ENCODE results near the gene INO80E. TPM values are rescaled to one million over a fixed set of nuclear protein-coding genes. Genes with fewer than 3 reads are reported as not detected.

The INO80E gene
- polyA plus RNA-seq, 1 of the 3 experiments (the other 2 are of a cell fraction): 46.6 TPM

DNA sequence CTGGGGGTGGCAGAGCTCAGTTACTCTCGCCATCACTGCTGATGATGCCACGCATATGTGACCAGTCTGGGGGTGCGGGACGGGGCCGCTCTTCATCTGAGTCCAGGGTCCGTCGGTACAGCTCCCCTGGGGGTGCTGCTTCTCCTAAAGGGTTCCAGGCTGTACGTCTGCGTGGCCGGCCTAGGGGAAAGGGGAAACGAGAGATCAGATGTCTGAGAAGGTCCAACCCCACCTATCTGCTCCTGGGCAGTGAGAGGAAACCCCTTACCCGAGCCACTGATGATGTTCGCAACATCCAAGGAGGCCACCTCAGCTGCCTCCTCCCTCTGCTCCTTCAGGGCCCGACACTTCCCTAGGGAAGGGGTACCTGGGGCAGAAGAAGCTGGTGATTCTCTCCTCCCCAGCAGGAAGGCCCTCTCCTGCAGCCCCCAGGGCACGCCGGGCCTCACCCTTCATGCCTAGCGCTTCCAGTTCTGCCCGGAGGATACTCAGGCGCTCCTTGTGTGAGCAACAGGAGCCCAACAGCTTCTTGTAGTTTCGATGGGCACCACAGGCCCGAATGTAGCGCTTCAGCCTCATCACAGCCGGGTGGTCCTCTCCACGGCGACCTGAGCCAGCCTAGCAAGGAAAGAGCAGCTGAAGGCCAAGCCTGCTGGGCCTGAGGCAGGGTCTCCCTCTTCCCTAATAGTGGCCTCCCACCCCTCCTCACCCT, 2.7 kb upstream of the INO80E start:
- Histone ChIP-seq H3K4me1 (ENCODE audit: control insufficient read depth in 1 of 2, insufficient read depth in 2 of 2, low read depth in 1 of 2, low read length in 1 of 2) (peaks cover 0 to 14% of the 10 kb centered on the region in 2 experiments; a peak in 1 of 4 replicates), H2AFZ (ENCODE audit: low read depth) (no peak overlapping the region), H3F3A (replicated peaks; ENCODE audit: insufficient read depth) (peaks cover 10% of the 10 kb centered on the region), H3K4me3 (ENCODE audit: low read depth in 2 of 2, low read length in 1 of 2) (no peak overlapping the region), H3K27me3 (ENCODE audit: insufficient read depth) (no peaks in the 10 kb centered on the region), H3K27ac (ENCODE audit: low read depth in 2 of 2, low read length in 1 of 2) (no peak overlapping the region), H3K9me3 (no peaks in the 10 kb centered on the region), H4K20me1 (ENCODE audit: insufficient read depth) (no peaks in the 10 kb centered on the region), H3K9me2 (no peaks in the 10 kb centered on the region), H3K79me2 (ENCODE audit: insufficient read depth) (peaks cover 19% of the 10 kb centered on the region; the same call in 1 of the 2 replicates), H3K36me3 (replicated peaks in 1 of 2; ENCODE audit: control insufficient read depth in 1 of 2, insufficient read depth in 2 of 2, low read length in 1 of 2) (peaks cover 0 to 51% of the 10 kb centered on the region in 2 experiments), H3K9ac (no peak overlapping the region), H3K4me2 (no peak overlapping the region)
- TF ChIP-seq NFIC (IDR thresholded peaks at IDR 0.05; ENCODE audit: borderline replicate concordance) (no peak), FOXM1 (IDR thresholded peaks at IDR 0.05; ENCODE audit: low read depth) (no peak), JUND (IDR thresholded peaks at IDR 0.05) (no peak), EZH2phosphoT487 (IDR thresholded peaks at IDR 0.05; ENCODE audit: borderline replicate concordance, low read depth) (no peak), MEF2A (IDR thresholded peaks at IDR 0.05; ENCODE audit: borderline replicate concordance, low read depth) (no peak), SIN3A (IDR thresholded peaks at IDR 0.05; ENCODE audit: borderline replicate concordance, low read depth, low read length) (no peak), RAD21 (IDR thresholded peaks at IDR 0.05; ENCODE audit: low read length) (no peak), MAX (IDR thresholded peaks at IDR 0.05; ENCODE audit: low read depth) (no peak), MXI1 (IDR thresholded peaks at IDR 0.05; ENCODE audit: low read depth, low read length) (no peak), FOSL2 (IDR thresholded peaks at IDR 0.05; ENCODE audit: borderline replicate concordance, low read depth) (no peak), NRF1 (IDR thresholded peaks at IDR 0.05; ENCODE audit: low read depth, low read length) (no peak), RCOR1 (IDR thresholded peaks at IDR 0.05; ENCODE audit: low read length) (no peak), YY1 (IDR thresholded peaks at IDR 0.05; ENCODE audit: low read depth) (no peak), ELF1 (IDR thresholded peaks at IDR 0.05) (no peak), USF2 (IDR thresholded peaks at IDR 0.05; ENCODE audit: borderline replicate concordance, low read depth, low read length) (no peak), USF1 (IDR thresholded peaks at IDR 0.05; ENCODE audit: borderline replicate concordance, low read depth) (no peak), CHD2 (IDR thresholded peaks at IDR 0.05; ENCODE audit: low read length, partially characterized antibody) (no peak), FOXJ3 (CRISPR knock-in tag; IDR thresholded peaks at IDR 0.05) (no peak)
- TF ChIP-seq, protein P1, sequence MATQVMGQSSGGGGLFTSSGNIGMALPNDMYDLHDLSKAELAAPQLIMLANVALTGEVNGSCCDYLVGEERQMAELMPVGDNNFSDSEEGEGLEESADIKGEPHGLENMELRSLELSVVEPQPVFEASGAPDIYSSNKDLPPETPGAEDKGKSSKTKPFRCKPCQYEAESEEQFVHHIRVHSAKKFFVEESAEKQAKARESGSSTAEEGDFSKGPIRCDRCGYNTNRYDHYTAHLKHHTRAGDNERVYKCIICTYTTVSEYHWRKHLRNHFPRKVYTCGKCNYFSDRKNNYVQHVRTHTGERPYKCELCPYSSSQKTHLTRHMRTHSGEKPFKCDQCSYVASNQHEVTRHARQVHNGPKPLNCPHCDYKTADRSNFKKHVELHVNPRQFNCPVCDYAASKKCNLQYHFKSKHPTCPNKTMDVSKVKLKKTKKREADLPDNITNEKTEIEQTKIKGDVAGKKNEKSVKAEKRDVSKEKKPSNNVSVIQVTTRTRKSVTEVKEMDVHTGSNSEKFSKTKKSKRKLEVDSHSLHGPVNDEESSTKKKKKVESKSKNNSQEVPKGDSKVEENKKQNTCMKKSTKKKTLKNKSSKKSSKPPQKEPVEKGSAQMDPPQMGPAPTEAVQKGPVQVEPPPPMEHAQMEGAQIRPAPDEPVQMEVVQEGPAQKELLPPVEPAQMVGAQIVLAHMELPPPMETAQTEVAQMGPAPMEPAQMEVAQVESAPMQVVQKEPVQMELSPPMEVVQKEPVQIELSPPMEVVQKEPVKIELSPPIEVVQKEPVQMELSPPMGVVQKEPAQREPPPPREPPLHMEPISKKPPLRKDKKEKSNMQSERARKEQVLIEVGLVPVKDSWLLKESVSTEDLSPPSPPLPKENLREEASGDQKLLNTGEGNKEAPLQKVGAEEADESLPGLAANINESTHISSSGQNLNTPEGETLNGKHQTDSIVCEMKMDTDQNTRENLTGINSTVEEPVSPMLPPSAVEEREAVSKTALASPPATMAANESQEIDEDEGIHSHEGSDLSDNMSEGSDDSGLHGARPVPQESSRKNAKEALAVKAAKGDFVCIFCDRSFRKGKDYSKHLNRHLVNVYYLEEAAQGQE (IDR thresholded peaks at IDR 0.05; ENCODE audit: low read depth, low read length): no peak
- 88% methylated on average over 12 of the region's 25 CpGs for WGBS (ENCODE audit: low lambda C conversion rate)
- ChIA-PET POLR2A (interaction anchor here (0.5 to 1.1 kb wide), 2 partner anchors 10 to 20 kb away, joined by 3 read pairs; no protein-coding TSS in a partner anchor), CTCF (interaction anchor here (1.0 to 2.4 kb wide), 3 partner anchors 12 to 145 kb away, joined by 3 to 7 read pairs (median 6); partner anchors contain the start of gene TLCD3B)
- no peak for DNase-seq

Data from SK-N-SH (cell line).